ENCODE results near the gene PDZD7. TPM values are rescaled to one million over a fixed set of nuclear protein-coding genes. Genes with fewer than 3 reads are reported as not detected.

Gene PDZD7
- total and polyA plus RNA-seq, 2 donors (not counting 3 experiments of a cell fraction or from before 2014, with no cell fraction given): 0.41 to 1.6 TPM

DNA sequence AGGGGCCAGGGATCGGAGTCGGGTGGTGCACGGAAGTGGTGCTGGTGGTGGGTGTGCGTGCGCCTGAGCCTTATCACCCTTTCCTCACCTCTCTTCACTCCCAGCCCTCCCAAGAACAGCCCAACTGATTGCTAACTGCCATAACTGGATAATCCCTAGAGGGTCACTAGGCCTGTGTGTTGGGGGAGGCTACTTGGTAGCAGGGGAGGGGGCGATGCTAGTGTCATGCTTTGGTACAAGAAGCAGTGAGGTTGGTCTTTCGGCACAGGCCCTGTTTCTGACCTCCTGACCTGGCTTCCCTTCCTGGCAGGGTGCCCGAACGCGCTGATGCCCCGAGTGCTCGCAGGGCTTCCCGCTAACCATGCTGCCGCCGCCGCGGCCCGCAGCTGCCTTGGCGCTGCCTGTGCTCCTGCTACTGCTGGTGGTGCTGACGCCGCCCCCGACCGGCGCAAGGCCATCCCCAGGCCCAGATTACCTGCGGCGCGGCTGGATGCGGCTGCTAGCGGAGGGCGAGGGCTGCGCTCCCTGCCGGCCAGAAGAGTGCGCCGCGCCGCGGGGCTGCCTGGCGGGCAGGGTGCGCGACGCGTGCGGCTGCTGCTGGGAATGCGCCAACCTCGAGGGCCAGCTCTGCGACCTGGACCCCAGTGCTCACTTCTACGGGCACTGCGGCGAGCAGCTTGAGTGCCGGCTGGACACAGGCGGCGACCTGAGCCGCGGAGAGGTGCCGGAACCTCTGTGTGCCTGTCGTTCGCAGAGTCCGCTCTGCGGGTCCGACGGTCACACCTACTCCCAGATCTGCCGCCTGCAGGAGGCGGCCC, 31.5 kb upstream of the PDZD7 start:
- peak overlapping the region; percentile 99 for H3K27ac ChIP-seq (ENCODE audit: insufficient read depth, low read depth, low read length)
- H3K4me2 ChIP-seq (ENCODE audit: insufficient read depth, low read length): peak overlapping the region; percentile 13
- BruUV-seq (replicated peaks): no TSS peak
- intact Hi-C loops (cut with micrococcal nuclease) (loop anchor here (1.0 kb wide), 1 partner anchor 19 kb away; no protein-coding TSS in a partner anchor), dilution Hi-C loops (cut with MboI; ENCODE audit: extremely low pct_ligation_motif_present, low sequenced_read_pairs) (no loop called here)
- no peaks in the 10 kb centered on the region for H3K27me3 ChIP-seq (ENCODE audit: control insufficient read depth in 2 of 2, insufficient read depth in 2 of 2, low read length in 2 of 2)
- no peaks in the 10 kb centered on the region for H3K9me3 ChIP-seq (replicated peaks; ENCODE audit: control insufficient read depth, insufficient read depth, low read length)
- no peaks in the 10 kb centered on the region for H4K20me1 ChIP-seq (replicated peaks; ENCODE audit: control insufficient read depth, extremely low read depth, insufficient read depth, low read length)
- TF ChIP-seq, protein P1, sequence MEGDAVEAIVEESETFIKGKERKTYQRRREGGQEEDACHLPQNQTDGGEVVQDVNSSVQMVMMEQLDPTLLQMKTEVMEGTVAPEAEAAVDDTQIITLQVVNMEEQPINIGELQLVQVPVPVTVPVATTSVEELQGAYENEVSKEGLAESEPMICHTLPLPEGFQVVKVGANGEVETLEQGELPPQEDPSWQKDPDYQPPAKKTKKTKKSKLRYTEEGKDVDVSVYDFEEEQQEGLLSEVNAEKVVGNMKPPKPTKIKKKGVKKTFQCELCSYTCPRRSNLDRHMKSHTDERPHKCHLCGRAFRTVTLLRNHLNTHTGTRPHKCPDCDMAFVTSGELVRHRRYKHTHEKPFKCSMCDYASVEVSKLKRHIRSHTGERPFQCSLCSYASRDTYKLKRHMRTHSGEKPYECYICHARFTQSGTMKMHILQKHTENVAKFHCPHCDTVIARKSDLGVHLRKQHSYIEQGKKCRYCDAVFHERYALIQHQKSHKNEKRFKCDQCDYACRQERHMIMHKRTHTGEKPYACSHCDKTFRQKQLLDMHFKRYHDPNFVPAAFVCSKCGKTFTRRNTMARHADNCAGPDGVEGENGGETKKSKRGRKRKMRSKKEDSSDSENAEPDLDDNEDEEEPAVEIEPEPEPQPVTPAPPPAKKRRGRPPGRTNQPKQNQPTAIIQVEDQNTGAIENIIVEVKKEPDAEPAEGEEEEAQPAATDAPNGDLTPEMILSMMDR (IDR thresholded peaks at IDR 0.05; ENCODE audit: extremely low read depth in 1 of 2, insufficient read depth in 1 of 2, low read depth in 1 of 2, low read length in 2 of 2): peak; percentile 69 to 70
- TF ChIP-seq EZH2 (IDR thresholded peaks at IDR 0.05; ENCODE audit: borderline replicate concordance, low read depth, low read length, severe bottlenecking): no peak
- DNase-seq (ENCODE audit: low read depth, low spot score): peak; percentile 56
- H3K4me1 ChIP-seq (ENCODE audit: control insufficient read depth, extremely low read depth, insufficient read depth, low read length): peaks cover 50% of the 10 kb centered on the region
- H3K79me2 ChIP-seq (ENCODE audit: control insufficient read depth, insufficient read depth, low read length): no peaks in the 10 kb centered on the region
- no peak overlapping the region for H3K9ac ChIP-seq (replicated peaks; ENCODE audit: extremely low read depth, insufficient read depth, low read length)
- ChIA-PET POLR2A (no interaction called here), CTCF (interaction anchor here (0.6 to 13.1 kb wide), 7 partner anchors 13 to 80 kb away, joined by 3 to 290 read pairs (median 17); no protein-coding TSS in a partner anchor)
- no peaks in the 10 kb centered on the region for H3K9me1 ChIP-seq (replicated peaks; ENCODE audit: control insufficient read depth, extremely low read depth, insufficient read depth, low read length)
- H2AFZ ChIP-seq (ENCODE audit: low read depth, low read length): peak overlapping the region; percentile 33
- peak; percentile 72 for FAIRE-seq
- H3K4me3 ChIP-seq (replicated peaks in 1 of 3; ENCODE audit: insufficient read depth in 1 of 3, low read depth in 1 of 3, low read length in 3 of 3): peak overlapping the region in 1 of 3 experiments; percentile 14
- no peaks in the 10 kb centered on the region for H3K36me3 ChIP-seq (ENCODE audit: control insufficient read depth in 2 of 2, extremely low read depth in 1 of 2, insufficient read depth in 2 of 2, low read length in 2 of 2)

Measured in endothelial cell of umbilical vein (primary cell).